ENCODE results near the gene DSCAML1.

Gene DSCAML1

GRCh38 chr11:117482881-117483280, 314.1 kb downstream of the DSCAML1 start:
- peaks cover 3% of the 10 kb centered on the region for H3K4me1 ChIP-seq (ENCODE audit: control insufficient read depth, insufficient read depth, low read length)
- DNase-seq (ENCODE audit: low read depth) = no peak
- H3K4me3 ChIP-seq (ENCODE audit: low read length) = no peak overlapping the region

DNA sequence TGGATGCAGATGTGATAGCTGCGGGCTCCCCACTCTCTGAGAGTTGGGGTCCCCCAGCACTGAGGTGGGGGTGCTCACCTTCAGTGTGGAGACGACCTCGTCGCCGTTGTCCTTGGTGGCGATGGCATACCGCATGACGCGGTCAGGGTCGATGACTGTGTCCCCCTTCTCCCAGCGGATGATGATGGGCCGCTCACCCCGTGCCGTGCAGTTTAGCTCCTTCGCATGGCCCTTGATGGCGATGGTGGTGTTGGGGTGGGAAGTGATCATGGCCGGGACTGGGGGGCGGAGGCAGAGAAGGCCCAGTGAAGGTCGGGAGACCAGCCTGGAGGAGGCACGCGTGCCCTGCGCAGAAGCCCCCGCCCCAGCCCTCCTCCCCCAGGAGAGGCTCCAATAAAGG, 315.1 kb downstream of the DSCAML1 start:
- DNase-seq (ENCODE audit: low read depth) = no peak
- Histone ChIP-seq H3K4me1 (ENCODE audit: control insufficient read depth, insufficient read depth, low read length) (peaks cover 3% of the 10 kb centered on the region), H3K9me3 (ENCODE audit: control insufficient read depth, low read length) (no peaks in the 10 kb centered on the region), H3K27me3 (replicated peaks; ENCODE audit: control insufficient read depth, insufficient read depth, low read length) (peaks cover 58% of the 10 kb centered on the region), H3K36me3 (ENCODE audit: control insufficient read depth, insufficient read depth, low read length, severe bottlenecking) (no peaks in the 10 kb centered on the region), H3K4me3 (ENCODE audit: low read length) (no peak overlapping the region), H3K9ac (ENCODE audit: low read length) (no peak overlapping the region)

More at GRCh38 chr11:117482881-117483280, 314.1 kb downstream of the DSCAML1 start:
- Histone ChIP-seq H3K36me3 (ENCODE audit: control insufficient read depth, insufficient read depth, low read length, severe bottlenecking) (no peaks in the 10 kb centered on the region), H3K9ac (ENCODE audit: low read length) (no peak overlapping the region), H3K27me3 (replicated peaks; ENCODE audit: control insufficient read depth, insufficient read depth, low read length) (peaks cover 54% of the 10 kb centered on the region), H3K9me3 (ENCODE audit: control insufficient read depth, low read length) (no peaks in the 10 kb centered on the region)

GRCh38 chr11:117481036-117481435, 316.0 kb downstream of the DSCAML1 start:
- no peak overlapping the region for H3K9ac ChIP-seq (ENCODE audit: low read length)
- peaks cover 62% of the 10 kb centered on the region for H3K27me3 ChIP-seq (replicated peaks; ENCODE audit: control insufficient read depth, insufficient read depth, low read length)
- H3K4me3 ChIP-seq (ENCODE audit: low read length) = no peak overlapping the region
- DNase-seq (ENCODE audit: low read depth) = no peak
- H3K9me3 ChIP-seq (ENCODE audit: control insufficient read depth, low read length) = no peaks in the 10 kb centered on the region
- no peaks in the 10 kb centered on the region for H3K36me3 ChIP-seq (ENCODE audit: control insufficient read depth, insufficient read depth, low read length, severe bottlenecking)
- peaks cover 3% of the 10 kb centered on the region for H3K4me1 ChIP-seq (ENCODE audit: control insufficient read depth, insufficient read depth, low read length)

- no peak overlapping the region for H3K9ac ChIP-seq (ENCODE audit: low read length)
- H3K36me3 ChIP-seq (ENCODE audit: control insufficient read depth, insufficient read depth, low read length, severe bottlenecking) = no peaks in the 10 kb centered on the region
- H3K4me3 ChIP-seq (ENCODE audit: low read length) = no peak overlapping the region
- no peak for DNase-seq (ENCODE audit: low read depth)
- H3K9me3 ChIP-seq (ENCODE audit: control insufficient read depth, low read length) = no peaks in the 10 kb centered on the region
- H3K4me1 ChIP-seq (ENCODE audit: control insufficient read depth, insufficient read depth, low read length) = peaks cover 3% of the 10 kb centered on the region
- peaks cover 62% of the 10 kb centered on the region for H3K27me3 ChIP-seq (replicated peaks; ENCODE audit: control insufficient read depth, insufficient read depth, low read length)
Observed at GRCh38 chr11:117480221-117480620, 316.8 kb downstream of the DSCAML1 start.

DNA sequence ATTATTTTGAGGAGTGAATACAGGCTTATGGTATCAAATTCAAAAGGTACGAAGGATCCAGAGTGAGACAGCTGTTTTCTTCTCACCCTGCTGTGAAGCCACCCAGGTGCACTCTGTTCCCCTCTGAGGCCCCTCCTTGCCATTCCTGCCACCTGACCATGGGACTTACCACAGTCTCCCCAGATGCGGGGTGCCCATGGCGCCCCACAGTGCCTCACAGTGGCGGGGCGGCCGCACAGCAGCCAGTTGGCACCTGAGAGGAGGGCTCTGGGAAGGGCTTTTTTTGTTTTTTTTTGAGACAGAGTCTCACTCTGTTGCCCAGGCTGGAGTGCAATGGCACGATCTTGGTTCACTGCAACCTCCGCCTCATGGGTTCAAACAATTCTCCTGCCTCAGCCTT, 317.6 kb downstream of the DSCAML1 start:
- Histone ChIP-seq H3K9ac (ENCODE audit: low read length) (no peak overlapping the region), H3K36me3 (ENCODE audit: control insufficient read depth, insufficient read depth, low read length, severe bottlenecking) (no peaks in the 10 kb centered on the region), H3K4me3 (ENCODE audit: low read length) (no peak overlapping the region), H3K27me3 (replicated peaks; ENCODE audit: control insufficient read depth, insufficient read depth, low read length) (peaks cover 62% of the 10 kb centered on the region), H3K9me3 (ENCODE audit: control insufficient read depth, low read length) (no peaks in the 10 kb centered on the region), H3K4me1 (ENCODE audit: control insufficient read depth, insufficient read depth, low read length) (peaks cover 3% of the 10 kb centered on the region)
- no peak for DNase-seq (ENCODE audit: low read depth)

DNA sequence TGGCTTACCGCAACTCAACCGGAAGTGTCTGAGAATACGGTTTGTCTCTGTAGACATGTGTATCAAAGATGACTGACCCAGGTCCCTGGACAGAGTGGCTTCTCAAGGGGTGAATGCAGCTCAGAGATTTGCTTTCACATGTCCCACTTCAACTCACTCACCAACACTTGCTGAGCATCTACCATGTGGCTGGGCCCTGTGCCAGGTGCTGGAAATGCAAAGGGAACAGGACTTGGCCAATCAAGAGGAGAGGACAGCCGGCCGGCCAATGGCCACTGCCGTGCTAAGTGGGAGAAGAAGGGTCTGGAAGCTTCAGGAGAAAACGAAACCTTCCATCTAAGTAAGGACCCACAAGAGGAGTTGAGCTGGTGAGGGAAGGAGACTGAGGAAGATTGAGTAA, 318.1 kb downstream of the DSCAML1 start:
- no peak overlapping the region for H3K9ac ChIP-seq (ENCODE audit: low read length)
- no peaks in the 10 kb centered on the region for H3K9me3 ChIP-seq (ENCODE audit: control insufficient read depth, low read length)
- DNase-seq (ENCODE audit: low read depth) = no peak
- H3K36me3 ChIP-seq (ENCODE audit: control insufficient read depth, insufficient read depth, low read length, severe bottlenecking) = no peaks in the 10 kb centered on the region
- no peak overlapping the region for H3K4me3 ChIP-seq (ENCODE audit: low read length)
- no peaks in the 10 kb centered on the region for H3K4me1 ChIP-seq (ENCODE audit: control insufficient read depth, insufficient read depth, low read length)
- peaks cover 62% of the 10 kb centered on the region for H3K27me3 ChIP-seq (replicated peaks; ENCODE audit: control insufficient read depth, insufficient read depth, low read length)

DNA sequence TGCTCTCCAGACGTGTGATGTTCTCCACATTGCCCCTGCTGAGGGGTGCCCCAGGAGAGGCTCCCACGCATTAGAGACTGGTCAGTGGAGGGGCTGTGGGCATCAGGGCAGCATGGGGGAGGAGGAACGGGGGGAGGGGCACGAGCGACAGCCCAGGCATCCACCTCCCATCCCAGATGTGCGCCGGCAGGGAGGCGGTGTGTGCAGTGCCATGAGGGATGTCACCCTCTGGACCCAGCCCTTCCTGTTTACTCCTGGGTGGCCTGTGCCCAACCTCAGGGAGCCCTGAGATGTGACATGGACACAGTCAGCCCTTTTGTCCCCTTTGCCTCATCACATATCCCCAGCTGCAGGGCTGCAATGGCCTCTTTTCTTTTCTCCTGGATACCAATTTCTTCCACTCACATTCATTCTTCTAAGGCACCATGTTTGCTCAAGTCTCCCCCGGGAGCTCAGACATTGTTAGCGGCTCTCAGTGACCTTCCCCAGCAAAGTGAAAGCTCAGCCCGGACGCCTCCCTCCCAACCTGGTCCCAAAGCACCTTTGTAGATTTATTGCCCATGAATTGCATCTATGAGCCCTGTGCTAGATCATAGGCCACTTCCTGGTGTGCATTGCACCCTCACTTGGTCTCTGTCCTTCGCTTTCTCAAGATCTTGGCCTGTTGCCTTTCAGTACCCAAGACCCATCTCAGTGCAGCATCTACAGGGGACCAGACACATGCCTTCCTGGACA, 318.7 kb downstream of the DSCAML1 start:
- DNase-seq (ENCODE audit: low read depth) = no peak
- Histone ChIP-seq H3K9me3 (ENCODE audit: control insufficient read depth, low read length) (no peaks in the 10 kb centered on the region), H3K36me3 (ENCODE audit: control insufficient read depth, insufficient read depth, low read length, severe bottlenecking) (no peaks in the 10 kb centered on the region), H3K4me1 (ENCODE audit: control insufficient read depth, insufficient read depth, low read length) (no peaks in the 10 kb centered on the region), H3K27me3 (replicated peaks; ENCODE audit: control insufficient read depth, insufficient read depth, low read length) (peaks cover 63% of the 10 kb centered on the region), H3K9ac (ENCODE audit: low read length) (no peak overlapping the region), H3K4me3 (ENCODE audit: low read length) (no peak overlapping the region)

DNA sequence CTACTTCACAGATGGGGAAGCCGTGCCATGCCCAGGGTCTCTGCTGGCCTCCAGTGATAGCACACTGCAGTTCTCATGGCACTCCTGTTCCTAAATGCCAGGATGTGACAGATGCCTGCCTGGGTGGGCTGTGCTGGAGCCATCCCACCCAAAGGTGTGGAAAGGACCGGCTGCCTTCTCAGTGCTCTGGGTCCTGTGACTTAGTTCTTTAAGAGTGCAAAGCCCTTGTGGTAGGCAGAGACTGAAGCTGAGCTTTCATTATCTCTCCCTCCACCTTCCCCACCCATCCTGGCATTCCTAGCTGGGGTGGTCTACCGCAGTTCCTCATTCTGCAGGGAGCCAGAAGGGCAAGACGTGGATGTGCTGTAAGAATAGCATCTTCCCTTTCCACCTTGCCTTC, 319.3 kb downstream of the DSCAML1 start:
- Histone ChIP-seq H3K9me3 (ENCODE audit: control insufficient read depth, low read length) (no peaks in the 10 kb centered on the region), H3K27me3 (replicated peaks; ENCODE audit: control insufficient read depth, insufficient read depth, low read length) (peaks cover 61% of the 10 kb centered on the region), H3K9ac (ENCODE audit: low read length) (no peak overlapping the region), H3K4me1 (ENCODE audit: control insufficient read depth, insufficient read depth, low read length) (no peaks in the 10 kb centered on the region), H3K4me3 (ENCODE audit: low read length) (no peak overlapping the region), H3K36me3 (ENCODE audit: control insufficient read depth, insufficient read depth, low read length, severe bottlenecking) (no peaks in the 10 kb centered on the region)
- DNase-seq (ENCODE audit: low read depth) = no peak

DNA sequence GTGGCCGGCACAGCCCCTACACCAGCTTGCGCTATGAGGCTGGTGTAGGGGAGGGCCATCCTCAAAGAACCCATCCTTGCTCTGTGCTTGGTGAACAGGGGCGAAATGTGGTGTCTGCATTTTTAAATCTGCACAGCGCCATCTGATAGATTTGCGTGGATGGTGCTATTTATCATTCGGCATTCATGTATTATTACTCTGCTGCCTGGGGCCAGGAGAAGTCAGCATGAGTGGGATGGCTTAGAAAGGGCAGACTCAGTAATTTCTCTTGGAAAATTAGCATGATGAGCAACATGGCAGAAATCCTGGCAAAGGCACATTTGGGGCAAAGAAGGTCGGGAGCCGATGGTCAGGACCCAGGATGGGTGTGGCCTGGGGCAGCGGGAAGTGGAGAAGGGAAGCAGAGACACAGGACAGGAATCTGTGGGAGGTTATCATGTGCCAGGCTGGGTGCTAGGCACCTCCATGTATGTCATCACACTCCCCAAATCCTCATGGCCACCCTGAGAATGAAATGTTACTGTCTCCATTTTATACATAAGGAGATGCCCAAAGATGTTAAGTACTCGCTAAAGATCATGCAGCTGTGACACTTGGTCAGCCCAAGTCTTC, 320.4 kb downstream of the DSCAML1 start:
- H3K4me1 ChIP-seq (ENCODE audit: control insufficient read depth, insufficient read depth, low read length) = no peaks in the 10 kb centered on the region
- H3K9ac ChIP-seq (ENCODE audit: low read length) = no peak overlapping the region
- H3K9me3 ChIP-seq (ENCODE audit: control insufficient read depth, low read length) = no peaks in the 10 kb centered on the region
- no peaks in the 10 kb centered on the region for H3K36me3 ChIP-seq (ENCODE audit: control insufficient read depth, insufficient read depth, low read length, severe bottlenecking)
- H3K4me3 ChIP-seq (ENCODE audit: low read length) = no peak overlapping the region
- H3K27me3 ChIP-seq (replicated peaks; ENCODE audit: control insufficient read depth, insufficient read depth, low read length) = peaks cover 61% of the 10 kb centered on the region
- DNase-seq (ENCODE audit: low read depth) = no peak

DNA sequence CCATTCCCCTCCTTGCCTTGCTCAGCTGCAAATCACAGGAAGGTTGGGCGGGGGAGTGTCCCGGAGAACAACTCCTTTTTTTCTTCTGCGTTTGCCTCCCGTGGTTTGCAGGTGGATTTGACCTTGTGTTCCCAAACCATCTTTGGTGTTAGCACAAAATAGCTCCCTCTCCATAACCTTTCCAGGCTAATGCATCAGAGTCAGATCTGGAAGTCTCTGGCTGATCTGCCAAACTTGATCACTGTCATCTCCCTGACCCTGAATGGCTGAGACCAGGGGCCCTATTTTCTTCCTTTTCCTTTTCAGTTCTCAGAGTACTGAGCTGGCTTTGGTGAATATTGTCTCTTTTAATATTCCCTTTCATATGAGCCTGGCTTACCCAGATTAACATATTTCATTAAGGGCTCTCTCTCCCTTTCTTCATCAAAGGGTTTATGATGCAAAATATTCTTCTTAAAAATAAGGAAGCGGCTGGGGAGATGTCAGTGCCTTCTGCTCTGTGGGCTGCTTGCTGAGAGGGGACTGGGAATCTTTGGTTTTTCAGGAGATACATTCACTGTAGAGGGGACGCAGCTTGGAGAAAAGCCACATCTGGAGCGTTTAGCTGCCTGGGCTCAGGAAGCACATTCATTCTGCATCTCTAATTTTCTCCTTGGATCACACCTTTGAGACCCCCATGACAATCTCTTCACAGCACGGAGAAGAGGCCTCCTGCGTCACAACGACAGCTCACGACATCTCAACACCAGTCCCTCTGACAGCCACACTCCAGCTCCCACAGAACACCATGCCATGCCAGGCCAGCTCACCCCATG, 321.1 kb downstream of the DSCAML1 start:
- Histone ChIP-seq H3K9ac (ENCODE audit: low read length) (no peak overlapping the region), H3K4me3 (ENCODE audit: low read length) (no peak overlapping the region), H3K4me1 (ENCODE audit: control insufficient read depth, insufficient read depth, low read length) (no peaks in the 10 kb centered on the region), H3K27me3 (replicated peaks; ENCODE audit: control insufficient read depth, insufficient read depth, low read length) (peaks cover 59% of the 10 kb centered on the region), H3K9me3 (ENCODE audit: control insufficient read depth, low read length) (no peaks in the 10 kb centered on the region), H3K36me3 (ENCODE audit: control insufficient read depth, insufficient read depth, low read length, severe bottlenecking) (no peaks in the 10 kb centered on the region)
- no peak for DNase-seq (ENCODE audit: low read depth)

GRCh38 chr11:117473481-117474091, 323.4 kb downstream of the DSCAML1 start:
- H3K4me3 ChIP-seq (ENCODE audit: low read length) = no peak overlapping the region
- H3K36me3 ChIP-seq (ENCODE audit: control insufficient read depth, insufficient read depth, low read length, severe bottlenecking) = no peaks in the 10 kb centered on the region
- H3K9ac ChIP-seq (ENCODE audit: low read length) = no peak overlapping the region
- H3K9me3 ChIP-seq (ENCODE audit: control insufficient read depth, low read length) = no peaks in the 10 kb centered on the region
- H3K27me3 ChIP-seq (replicated peaks; ENCODE audit: control insufficient read depth, insufficient read depth, low read length) = peaks cover 56% of the 10 kb centered on the region
- H3K4me1 ChIP-seq (ENCODE audit: control insufficient read depth, insufficient read depth, low read length) = no peaks in the 10 kb centered on the region
- DNase-seq (ENCODE audit: low read depth) = no peak

All from adipocyte (in vitro differentiated cells).